PFSK-1 (cell line): Measurements from ENCODE around the gene VILL.

Experiments used
- FOXP2 ChIP-seq: optimal IDR thresholded peaks from 2 replicates; pipeline ENCODE3; 2011; ENCODE audit warnings: borderline replicate concordance, control low read depth, inconsistent platforms; ENCODE audit not compliant: insufficient read depth; ENCODE audit errors: extremely low read length, extremely low read depth
- POLR2AphosphoS5 ChIP-seq: IDR thresholded peaks from 2 replicates; pipeline ENCODE4 v1.6.1; 2012; ENCODE audit warnings: low read depth, mild to moderate bottlenecking, control low read depth, low read length, moderate library complexity
- SIN3A ChIP-seq: IDR thresholded peaks from 2 replicates; pipeline ENCODE4 v1.6.1; 2012; ENCODE audit warnings: mild to moderate bottlenecking, low read length, moderate library complexity, borderline replicate concordance; ENCODE audit not compliant: insufficient read depth
- TAF1 ChIP-seq: IDR thresholded peaks from 2 replicates; pipeline ENCODE4 v1.6.1; 2012; ENCODE audit warnings: low read length, control low read depth, borderline replicate concordance; ENCODE audit not compliant: insufficient read depth
- TF ChIP-seq, protein P1 (sequence below), 2 experiments: IDR thresholded peaks; 2 replicates each; pipeline versions ENCODE4 v1.6.1 to v1.8.0; 2011 to 2012; ENCODE audit warnings: low read depth in 2 of 2, low read length in 2 of 2, control low read depth in 1 of 2, inconsistent platforms in 1 of 2, mild to moderate bottlenecking in 1 of 2, moderate library complexity in 1 of 2; ENCODE audit not compliant: insufficient read depth in 1 of 2

Gene VILL

DNA sequence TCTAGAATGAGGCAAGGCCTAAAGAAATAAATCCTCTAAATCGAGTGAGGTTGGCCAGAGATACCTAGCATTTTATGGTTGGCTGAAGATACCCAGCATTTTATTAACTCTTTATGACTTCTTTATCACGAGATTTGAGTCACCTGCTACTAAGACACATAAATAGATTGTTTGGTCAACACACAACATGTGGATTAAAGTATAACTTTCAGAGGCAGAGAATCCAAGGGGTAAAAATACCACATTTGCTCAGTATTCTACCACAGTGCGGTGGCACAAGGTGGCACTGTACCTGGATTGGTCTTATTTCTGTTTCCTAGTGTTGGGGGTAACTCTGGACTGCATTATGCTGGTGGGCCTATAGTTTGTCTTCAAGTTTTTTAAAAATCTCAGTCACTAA lies 27.0 kb upstream of the VILL start:
- TF ChIP-seq FOXP2 = no peak
- TF ChIP-seq SIN3A = no peak
- TF ChIP-seq TAF1 = no peak
- no peak for TF ChIP-seq POLR2AphosphoS5
- TF ChIP-seq, protein P1, sequence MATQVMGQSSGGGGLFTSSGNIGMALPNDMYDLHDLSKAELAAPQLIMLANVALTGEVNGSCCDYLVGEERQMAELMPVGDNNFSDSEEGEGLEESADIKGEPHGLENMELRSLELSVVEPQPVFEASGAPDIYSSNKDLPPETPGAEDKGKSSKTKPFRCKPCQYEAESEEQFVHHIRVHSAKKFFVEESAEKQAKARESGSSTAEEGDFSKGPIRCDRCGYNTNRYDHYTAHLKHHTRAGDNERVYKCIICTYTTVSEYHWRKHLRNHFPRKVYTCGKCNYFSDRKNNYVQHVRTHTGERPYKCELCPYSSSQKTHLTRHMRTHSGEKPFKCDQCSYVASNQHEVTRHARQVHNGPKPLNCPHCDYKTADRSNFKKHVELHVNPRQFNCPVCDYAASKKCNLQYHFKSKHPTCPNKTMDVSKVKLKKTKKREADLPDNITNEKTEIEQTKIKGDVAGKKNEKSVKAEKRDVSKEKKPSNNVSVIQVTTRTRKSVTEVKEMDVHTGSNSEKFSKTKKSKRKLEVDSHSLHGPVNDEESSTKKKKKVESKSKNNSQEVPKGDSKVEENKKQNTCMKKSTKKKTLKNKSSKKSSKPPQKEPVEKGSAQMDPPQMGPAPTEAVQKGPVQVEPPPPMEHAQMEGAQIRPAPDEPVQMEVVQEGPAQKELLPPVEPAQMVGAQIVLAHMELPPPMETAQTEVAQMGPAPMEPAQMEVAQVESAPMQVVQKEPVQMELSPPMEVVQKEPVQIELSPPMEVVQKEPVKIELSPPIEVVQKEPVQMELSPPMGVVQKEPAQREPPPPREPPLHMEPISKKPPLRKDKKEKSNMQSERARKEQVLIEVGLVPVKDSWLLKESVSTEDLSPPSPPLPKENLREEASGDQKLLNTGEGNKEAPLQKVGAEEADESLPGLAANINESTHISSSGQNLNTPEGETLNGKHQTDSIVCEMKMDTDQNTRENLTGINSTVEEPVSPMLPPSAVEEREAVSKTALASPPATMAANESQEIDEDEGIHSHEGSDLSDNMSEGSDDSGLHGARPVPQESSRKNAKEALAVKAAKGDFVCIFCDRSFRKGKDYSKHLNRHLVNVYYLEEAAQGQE (IDR thresholded peaks at IDR 0.05; ENCODE audit: insufficient read depth in 1 of 2, low read depth in 2 of 2, low read length in 2 of 2) = no peak

DNA sequence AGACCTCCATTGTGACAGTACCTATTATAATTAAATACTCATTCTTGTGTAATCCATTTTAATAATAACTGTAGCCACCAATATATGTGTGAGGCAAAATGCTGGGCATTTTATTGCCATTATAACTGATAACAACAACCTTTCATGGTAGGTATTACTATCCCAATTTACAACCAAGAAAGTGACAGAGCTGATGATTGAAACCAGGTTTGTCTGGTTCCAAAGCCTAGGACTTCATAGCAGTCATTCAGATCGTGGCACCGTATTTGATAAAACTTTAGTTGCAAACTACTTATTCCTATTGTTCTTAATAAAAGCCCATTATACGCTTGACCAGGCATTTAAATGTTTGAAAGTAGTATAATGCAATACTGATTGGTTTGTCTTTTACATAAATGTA lies 26.4 kb upstream of the VILL start:
- TF ChIP-seq POLR2AphosphoS5 (no peak), SIN3A (no peak), TAF1 (no peak), FOXP2 (no peak)
- TF ChIP-seq, protein P1 (IDR thresholded peaks at IDR 0.05; ENCODE audit: insufficient read depth in 1 of 2, low read depth in 2 of 2, low read length in 2 of 2) = no peak

DNA sequence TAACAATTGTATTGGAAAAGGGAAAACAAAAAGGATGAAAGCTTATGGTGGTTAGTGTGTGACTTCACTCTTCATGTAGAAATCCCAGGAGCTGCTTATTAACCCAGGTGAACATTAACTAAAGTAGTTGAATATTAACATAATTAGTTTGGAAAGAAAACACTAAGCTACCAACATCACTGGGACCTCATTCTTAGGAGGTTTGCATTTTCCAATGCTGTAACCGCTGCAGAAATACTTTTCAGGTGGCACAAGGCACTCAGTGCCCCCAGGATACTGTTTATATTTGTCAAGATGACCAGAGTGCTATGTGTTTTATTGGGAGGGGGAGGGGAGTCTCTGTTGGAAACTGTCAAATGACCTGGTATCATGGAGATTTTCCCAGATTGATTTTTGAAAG lies 25.9 kb upstream of the VILL start:
- TF ChIP-seq FOXP2 = no peak
- TF ChIP-seq, protein P1 (IDR thresholded peaks at IDR 0.05; ENCODE audit: insufficient read depth in 1 of 2, low read depth in 2 of 2, low read length in 2 of 2) = no peak
- no peak for TF ChIP-seq SIN3A
- no peak for TF ChIP-seq TAF1
- no peak for TF ChIP-seq POLR2AphosphoS5

DNA sequence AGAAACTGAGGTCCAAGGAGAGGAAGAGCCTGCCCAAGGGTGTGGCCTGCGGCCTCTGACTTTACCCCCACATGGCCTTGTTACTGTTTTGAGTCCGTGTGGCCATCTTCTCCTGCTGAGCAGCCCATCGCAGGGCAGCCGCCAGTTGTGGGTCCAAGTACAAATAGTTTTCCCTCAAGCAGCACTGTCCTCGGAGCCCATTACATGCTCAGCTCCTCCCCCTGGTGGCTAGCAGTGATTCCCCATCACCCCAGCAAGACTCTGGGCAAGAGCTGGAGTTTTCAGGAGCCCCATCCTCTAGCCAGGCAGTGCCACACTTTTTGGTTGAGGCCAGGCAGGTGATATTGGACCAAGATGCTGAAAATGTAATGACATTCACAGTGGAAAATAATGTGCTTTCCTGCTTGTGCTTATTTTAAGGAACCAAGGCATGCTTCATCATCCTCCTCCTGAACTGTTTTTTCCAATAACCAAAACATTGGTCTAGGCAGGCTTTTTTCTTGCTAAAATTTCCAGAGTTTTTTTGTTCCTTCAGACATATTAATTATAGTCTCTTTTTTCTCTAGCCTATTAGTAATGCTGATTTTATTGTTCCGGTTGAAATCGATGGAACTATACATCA lies 23.2 kb upstream of the VILL start:
- TF ChIP-seq TAF1 (no peak), POLR2AphosphoS5 (no peak), FOXP2 (no peak), SIN3A (no peak)
- TF ChIP-seq, protein P1 (IDR thresholded peaks at IDR 0.05; ENCODE audit: insufficient read depth in 1 of 2, low read depth in 2 of 2, low read length in 2 of 2) = no peak

DNA sequence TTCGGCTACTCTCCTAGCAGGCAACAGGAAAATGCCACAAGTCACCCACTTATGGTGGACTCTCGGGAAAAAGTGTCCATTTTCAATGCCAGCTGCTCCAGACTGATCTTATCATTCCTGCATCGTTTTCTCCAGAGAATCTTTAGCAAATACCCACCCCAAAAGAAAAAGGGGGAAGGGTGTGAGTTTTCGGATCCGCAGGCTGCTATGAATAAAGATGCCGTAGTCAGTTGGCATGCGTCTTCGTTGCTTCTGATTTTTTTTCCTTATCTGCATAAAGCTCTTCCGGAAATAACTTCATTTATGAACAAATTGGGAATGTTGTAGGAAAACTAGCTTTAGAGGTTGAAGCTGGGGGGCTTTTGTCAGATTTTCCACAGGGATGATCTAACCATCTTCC lies 22.4 kb upstream of the VILL start:
- no peak for TF ChIP-seq SIN3A
- TF ChIP-seq, protein P1 (IDR thresholded peaks at IDR 0.05; ENCODE audit: insufficient read depth in 1 of 2, low read depth in 2 of 2, low read length in 2 of 2) = no peak
- TF ChIP-seq TAF1 = no peak
- no peak for TF ChIP-seq POLR2AphosphoS5
- TF ChIP-seq FOXP2 = no peak
